K562 (cell line): ENCODE measurements around the gene PTPRG. TPM values are rescaled to one million over a fixed set of nuclear protein-coding genes. Genes with fewer than 3 reads are reported as not detected.

Experiments
- ATAC-seq: fragments of 200-7000 bp; cut with Tn5 transposase; 3 replicates; pipeline ENCODE4 v1.9.1; 2020; ENCODE audit warnings: moderate library complexity
- BruUV-seq: library from RNA; stranded (reverse); fragments of 400-500 nt; replicated peaks from 2 replicates; lab custom pipeline; 2021; lab: Mats Ljungman, UMichigan
- CTCF ChIA-PET: fragments of 300-600 bp; formaldehyde crosslinking; extraction: SDS; loops from one replicate; lab custom pipeline; 2021; ENCODE audit warnings: low intra/inter-chr PET ratio; lab: Yijun Ruan, JAX
- POLR2A ChIA-PET: fragments of 300-600, 350-650 bp; sonication (Branson Sonifier 250); formaldehyde crosslinking; extraction: SDS; loops from one replicate; lab custom pipeline; 2021; ENCODE audit warnings: antibody characterized with exemption, inconsistent platforms; lab: Yijun Ruan, JAX
- DNase-seq, 4 experiments: peaks; one replicate each; pipeline versions ENCODE4 v3.0.0 to v3.0.0-alpha.2; 2011 to 2018; ENCODE audit warnings: low spot score in 3 of 4, mixed read lengths in 3 of 4; ENCODE audit errors: extremely low read depth in 1 of 4
- FAIRE-seq: peaks from 2 replicates; lab custom pipeline; 2011; peaks lifted over from hg19 to GRCh38; lab: Jason Lieb, UNC
- H2AFZ ChIP-seq: 2 replicates; pipeline ENCODE4 v1.6.0; 2011; ENCODE audit warnings: low read depth, low read length, control low read depth, inconsistent platforms
- H3K27ac ChIP-seq: fragments of 200-600 bp; 3 replicates; pipeline ENCODE4 v1.8.0; 2011; ENCODE audit warnings: low read depth, mild to moderate bottlenecking, control low read depth, inconsistent platforms, low read length, moderate library complexity, mixed read lengths; ENCODE audit errors: extremely low read depth
- H3K27me3 ChIP-seq, 2 experiments: fragments of 300-600 bp in 1 of 2; 2 replicates in 1 of 2; 3 replicates in 1 of 2; pipeline versions ENCODE4 v1.6.0 to v1.8.0; 2011; ENCODE audit warnings: inconsistent platforms in 2 of 2, low read length in 2 of 2, mild to moderate bottlenecking in 1 of 2, mixed read lengths in 1 of 2, moderate library complexity in 1 of 2; ENCODE audit not compliant: control insufficient read depth in 2 of 2, insufficient read depth in 2 of 2
- H3K36me3 ChIP-seq: fragments of 300-600 bp; 3 replicates; pipeline ENCODE4 v1.8.0; 2011; ENCODE audit warnings: mild to moderate bottlenecking, low read length, inconsistent platforms; ENCODE audit not compliant: control insufficient read depth, insufficient read depth
- H3K4me1 ChIP-seq, 2 experiments: fragments of 200-600 bp in 1 of 2; replicated peaks in 1 of 2; 2 replicates in 1 of 2; 3 replicates in 1 of 2; pipeline versions ENCODE4 v1.5.1 to v1.8.0; 2011; ENCODE audit warnings: inconsistent platforms in 2 of 2, low read length in 2 of 2, mild to moderate bottlenecking in 1 of 2, mixed read lengths in 1 of 2, moderate library complexity in 1 of 2; ENCODE audit not compliant: control insufficient read depth in 2 of 2, insufficient read depth in 2 of 2
- H3K4me2 ChIP-seq: 2 replicates; pipeline ENCODE4 v1.6.1; 2011; ENCODE audit warnings: low read length, control low read depth, inconsistent platforms, mixed read lengths; ENCODE audit not compliant: insufficient read depth
- H3K4me3 ChIP-seq: fragments of 200-600 bp; sonication (generic), shearing (Covaris generic); 2 replicates; pipeline ENCODE4 v1.5.1; 2016; ENCODE audit warnings: control low read depth, inconsistent platforms
- H3K79me2 ChIP-seq: fragments of 200-600 bp; 3 replicates; pipeline ENCODE4 v1.8.0; 2011; ENCODE audit warnings: low read length, inconsistent platforms; ENCODE audit not compliant: control insufficient read depth, insufficient read depth
- H3K9ac ChIP-seq, 2 experiments: 2 replicates each; pipeline versions ENCODE4 v1.6.0 to v1.6.1; 2011; ENCODE audit warnings: low read depth in 2 of 2, low read length in 2 of 2, control low read depth in 1 of 2, inconsistent platforms in 1 of 2, mild to moderate bottlenecking in 1 of 2, mixed read lengths in 1 of 2; ENCODE audit not compliant: insufficient read depth in 1 of 2
- H3K9me1 ChIP-seq: one replicate; pipeline ENCODE4 v1.6.0; 2011; ENCODE audit warnings: inconsistent platforms, mild to moderate bottlenecking, low read length, moderate library complexity; ENCODE audit not compliant: control insufficient read depth, insufficient read depth
- H3K9me3 ChIP-seq: replicated peaks from 2 replicates; pipeline ENCODE4 v1.5.1; 2011; ENCODE audit warnings: low read depth, low read length, inconsistent platforms; ENCODE audit not compliant: control insufficient read depth, insufficient read depth
- H4K20me1 ChIP-seq: replicated peaks from 2 replicates; pipeline ENCODE4 v1.6.1; 2011; ENCODE audit warnings: low read length, inconsistent platforms, mixed read lengths; ENCODE audit not compliant: control insufficient read depth, insufficient read depth
- ASH1L ChIP-seq: fragments of 450-650 bp; IDR thresholded peaks from 2 replicates; pipeline ENCODE4 v1.6.1; 2018; ENCODE audit warnings: borderline replicate concordance, mild to moderate bottlenecking, low read depth; ENCODE audit not compliant: partially characterized antibody
- POLR3G ChIP-seq: IDR thresholded peaks from 2 replicates; pipeline ENCODE4 v1.6.1; 2011; ENCODE audit not compliant: insufficient read length, insufficient replicate concordance; ENCODE audit errors: extremely low read depth
- ZNF518B ChIP-seq: fragments of 250-450 bp; sonication (Bioruptor Pico); IDR thresholded peaks from 2 replicates; pipeline ENCODE4 v1.5.0; 2021; ENCODE audit warnings: mild to moderate bottlenecking, moderate library complexity
- WGBS: fragments of 100-300 bp; shearing (Covaris generic); methylation state at CpG from one replicate; pipeline ENCODE4 v1.1.6; 2016; ENCODE audit warnings: low coverage, mixed read lengths; ENCODE audit not compliant: insufficient coverage; ENCODE audit errors: missing lambda C conversion rate; 5-methylcytosine and 5-hydroxymethylcytosine counted together
- in situ Hi-C: fragments of 300-500 bp; cut with MboI; formaldehyde crosslinking; loops from 4 replicates; pipeline ENCODE4 v1.15.0; 2018; ENCODE audit warnings: inconsistent platforms, mixed read lengths
- intact Hi-C: fragments of 100-400 bp; cut with micrococcal nuclease; formaldehyde crosslinking; loops from 2 replicates; pipeline ENCODE4 v1.14.2; 2022
- polyA plus RNA-seq, 8 experiments: library from polyadenylated mRNA; depleted of rRNA in 4 of 8; stranded (reverse) in 5 of 8; unstranded in 3 of 8; fragments of >200 nt; fragmentation: Nextera tagmentation in 2 of 8; fragmentation: Illumina TruSeq in 1 of 8; extraction: Ambion mirVana in 2 of 8; extraction: Trizol in 1 of 8; gene quantifications; 2 replicates each; pipeline versions ENCODE4 v1.2.1 to v1.2.3, GENCODE V29; 2011 to 2014; ENCODE audit warnings: inconsistent platforms in 1 of 8, missing spikeins in 1 of 8
- total RNA-seq, 7 experiments: library from RNA; depleted of rRNA in 6 of 7; stranded (reverse); fragments of >200 nt in 6 of 7; fragmentation: Illumina TruSeq in 2 of 7; extraction: Trizol in 2 of 7; gene quantifications; 2 replicates each; pipeline versions ENCODE4 v1.2.1 to v1.2.3, GENCODE V29; 2011 to 2021; ENCODE audit warnings: low replicate concordance in 1 of 7

Gene PTPRG
- total and polyA plus RNA-seq, 9 of the 15 experiments (the other 6 are each of a cell fraction or from before 2014, with no cell fraction given): 0.16 TPM; not detected in 8

DNA sequence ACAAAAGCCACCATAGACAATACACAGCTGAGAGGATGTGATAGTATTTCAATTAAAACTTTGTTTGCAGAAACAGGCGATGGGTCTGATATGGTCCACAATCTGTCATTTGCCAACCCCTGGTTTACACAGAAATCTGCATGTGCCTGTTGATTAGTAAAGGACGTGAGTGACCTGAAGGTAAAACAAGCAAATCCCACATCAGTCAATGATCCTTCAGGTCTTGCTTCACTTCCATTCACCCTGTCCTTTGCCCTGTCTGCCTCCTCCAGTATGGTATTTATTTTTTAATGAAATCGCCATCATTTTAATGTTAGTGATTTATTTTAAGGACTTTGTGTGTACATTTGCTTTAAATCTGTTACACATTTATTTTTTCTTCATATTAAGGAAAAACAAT is 645.8 kb downstream of the PTPRG start:
- in situ Hi-C loops: loop anchor here (10.0 kb wide), 1 partner anchor 358 kb away; no protein-coding TSS in a partner anchor
- FAIRE-seq (no peak), DNase-seq (no peak), ATAC-seq (no peak)
- Histone ChIP-seq H3K36me3 (no peaks in the 10 kb centered on the region), H3K27ac (no peak overlapping the region), H3K27me3 (peaks cover 0 to 8% of the 10 kb centered on the region in 2 experiments; a peak in 1 of 5 replicates), H4K20me1 (no peaks in the 10 kb centered on the region), H3K4me2 (no peak overlapping the region), H3K9ac (no peak overlapping the region), H3K4me3 (no peak overlapping the region), H2AFZ (no peak overlapping the region), H3K79me2 (no peaks in the 10 kb centered on the region), H3K9me1 (no peaks in the 10 kb centered on the region), H3K4me1 (no peaks in the 10 kb centered on the region; a peak in 1 of 5 replicates), H3K9me3 (no peaks in the 10 kb centered on the region)
- TF ChIP-seq POLR3G: no peak
- ChIA-PET CTCF (no interaction called here), POLR2A (no interaction called here)
- no TSS peak for BruUV-seq
- intact Hi-C loops: no loop called here
- 0% methylated on average over 3 of the region's 3 CpGs for WGBS

DNA sequence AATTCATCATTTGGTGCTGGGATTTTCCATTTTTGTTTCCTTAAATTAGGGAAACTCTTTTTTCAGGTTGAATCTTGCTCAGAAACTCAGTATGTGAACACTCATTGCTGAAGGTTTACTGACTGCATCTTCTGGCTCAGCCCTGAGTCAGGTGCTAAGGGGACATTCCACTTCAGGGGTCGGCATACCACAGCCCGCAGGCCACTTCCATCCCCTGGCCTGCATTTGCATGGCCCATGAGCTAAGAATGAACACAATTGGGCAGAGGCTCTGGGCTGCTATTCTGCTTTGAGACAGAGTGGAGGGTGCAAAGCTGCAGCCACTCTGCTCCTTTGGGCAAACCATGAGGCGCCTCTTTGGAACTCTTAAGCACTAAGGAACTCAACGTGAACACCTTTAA is 647.0 kb downstream of the PTPRG start:
- no peaks in the 10 kb centered on the region for H4K20me1 ChIP-seq
- H3K9me1 ChIP-seq: no peaks in the 10 kb centered on the region
- ATAC-seq (no peak), FAIRE-seq (no peak), DNase-seq (no peak)
- in situ Hi-C loops: loop anchor here (10.0 kb wide), 1 partner anchor 356 kb away; no protein-coding TSS in a partner anchor
- H3K9ac ChIP-seq: no peak overlapping the region
- intact Hi-C loops: no loop called here
- POLR2A ChIA-PET: interaction anchor here (0.7 kb wide), 1 partner anchor 9 kb away, joined by 3 read pairs; no protein-coding TSS in a partner anchor
- CTCF ChIA-PET: no interaction called here
- no peaks in the 10 kb centered on the region for H3K36me3 ChIP-seq
- no peak for TF ChIP-seq ASH1L
- no peak for TF ChIP-seq ZNF518B (CRISPR knock-in tag)
- H3K27ac ChIP-seq: no peak overlapping the region
- no peak overlapping the region for H3K4me3 ChIP-seq
- H3K79me2 ChIP-seq: no peaks in the 10 kb centered on the region
- no TSS peak for BruUV-seq
- H2AFZ ChIP-seq: no peak overlapping the region
- H3K4me2 ChIP-seq: no peak overlapping the region
- 0% methylated on average over 4 of the region's 4 CpGs for WGBS
- H3K4me1 ChIP-seq: no peaks in the 10 kb centered on the region; a peak in 1 of 5 replicates
- peaks cover 0 to 4% of the 10 kb centered on the region in 2 experiments; a peak in 1 of 5 replicates for H3K27me3 ChIP-seq
- no peaks in the 10 kb centered on the region for H3K9me3 ChIP-seq
